Prostate gland (tissue), 2 donors: ENCODE data around the gene MASP1.
"Not testable (repeated sequence)": the region's sequence is repeated elsewhere in the genome, so short reads cannot be mapped to it uniquely, and the experiment has no call there.

ENCODE experiments used
- POLR2A ChIP-seq: fragments of 450-650 bp; IDR thresholded peaks from one replicate; pipeline ENCODE4 v1.6.1; 2016; ENCODE audit warnings: antibody characterized with exemption, mild to moderate bottlenecking
- POLR2AphosphoS5 ChIP-seq: sonication (generic); formaldehyde crosslinking; IDR thresholded peaks from one replicate; pipeline ENCODE4 v1.6.1; 2017; ENCODE audit warnings: antibody characterized with exemption
- TF ChIP-seq, protein P1 (sequence below), 4 experiments: fragments of 200-600 bp in 2 of 4; fragments of 450-650 bp in 2 of 4; sonication (generic) in 2 of 4; IDR thresholded peaks; 1 replicate in 3 of 4; 2 replicates in 1 of 4; pipeline ENCODE4 v1.5.1; 2016 to 2019; ENCODE audit warnings: antibody characterized with exemption in 4 of 4, mild to moderate bottlenecking in 2 of 4, moderate library complexity in 2 of 4

DNA sequence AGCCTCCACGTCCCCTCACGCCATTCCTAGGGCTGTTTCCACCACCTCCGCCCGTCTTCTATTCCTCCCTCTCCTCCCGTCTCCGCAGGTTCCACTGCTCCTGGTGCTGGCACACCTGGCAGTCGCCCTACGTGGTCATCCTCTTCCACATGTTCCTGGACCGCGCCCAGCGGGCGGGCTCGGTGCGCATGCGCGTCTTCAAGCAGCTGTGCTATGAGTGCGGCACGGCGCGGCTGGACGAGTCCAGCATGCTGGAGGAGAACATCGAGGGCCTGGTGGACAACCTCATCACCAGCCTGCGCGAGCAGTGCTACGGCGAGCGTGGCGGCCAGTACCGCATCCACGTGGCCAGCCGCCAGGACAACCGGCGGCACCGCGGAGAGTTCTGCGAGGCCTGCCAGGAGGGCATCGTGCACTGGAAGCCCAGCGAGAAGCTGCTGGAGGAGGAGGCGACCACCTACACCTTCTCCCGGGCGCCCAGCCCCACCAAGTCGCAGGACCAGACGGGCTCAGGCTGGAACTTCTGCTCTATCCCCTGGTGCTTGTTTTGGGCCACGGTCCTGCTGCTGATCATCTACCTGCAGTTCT lies 92.0 kb downstream of the MASP1 start:
- TF ChIP-seq, protein P1, sequence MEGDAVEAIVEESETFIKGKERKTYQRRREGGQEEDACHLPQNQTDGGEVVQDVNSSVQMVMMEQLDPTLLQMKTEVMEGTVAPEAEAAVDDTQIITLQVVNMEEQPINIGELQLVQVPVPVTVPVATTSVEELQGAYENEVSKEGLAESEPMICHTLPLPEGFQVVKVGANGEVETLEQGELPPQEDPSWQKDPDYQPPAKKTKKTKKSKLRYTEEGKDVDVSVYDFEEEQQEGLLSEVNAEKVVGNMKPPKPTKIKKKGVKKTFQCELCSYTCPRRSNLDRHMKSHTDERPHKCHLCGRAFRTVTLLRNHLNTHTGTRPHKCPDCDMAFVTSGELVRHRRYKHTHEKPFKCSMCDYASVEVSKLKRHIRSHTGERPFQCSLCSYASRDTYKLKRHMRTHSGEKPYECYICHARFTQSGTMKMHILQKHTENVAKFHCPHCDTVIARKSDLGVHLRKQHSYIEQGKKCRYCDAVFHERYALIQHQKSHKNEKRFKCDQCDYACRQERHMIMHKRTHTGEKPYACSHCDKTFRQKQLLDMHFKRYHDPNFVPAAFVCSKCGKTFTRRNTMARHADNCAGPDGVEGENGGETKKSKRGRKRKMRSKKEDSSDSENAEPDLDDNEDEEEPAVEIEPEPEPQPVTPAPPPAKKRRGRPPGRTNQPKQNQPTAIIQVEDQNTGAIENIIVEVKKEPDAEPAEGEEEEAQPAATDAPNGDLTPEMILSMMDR (IDR thresholded peaks at IDR 0.05): not testable (repeated sequence)
- TF ChIP-seq POLR2A, POLR2AphosphoS5: not testable (repeated sequence)
